ENCODE measurements around the gene ZNF546.

DNA sequence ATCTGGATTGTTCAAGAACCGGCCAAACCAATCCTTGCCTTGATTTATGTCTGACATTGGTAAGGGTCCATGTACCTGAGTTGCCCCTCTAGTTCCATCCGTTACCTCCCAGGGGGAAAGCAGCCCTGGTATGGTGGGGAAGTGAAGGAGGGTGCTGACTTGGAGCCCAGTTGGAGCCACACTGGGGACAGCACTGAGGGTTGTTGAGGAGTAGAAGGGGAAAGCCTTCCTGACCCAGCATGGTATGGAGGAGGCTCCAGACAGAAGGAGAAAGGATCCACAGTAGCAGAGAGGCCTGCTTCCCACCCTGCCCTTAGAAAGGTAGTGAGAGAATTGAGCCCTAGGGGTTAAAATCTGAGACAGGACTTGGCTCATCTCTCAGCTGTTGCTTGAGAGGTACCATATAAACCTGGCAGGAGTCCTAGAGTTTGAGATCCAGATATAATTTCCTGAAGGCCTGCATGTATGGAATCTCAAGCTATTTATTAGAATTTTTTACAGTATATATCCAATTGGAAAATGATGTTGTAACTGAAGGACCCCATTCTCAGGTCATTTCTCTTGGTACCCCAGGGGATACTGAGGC is 45.7 kb upstream of the ZNF546 start:
- TF ChIP-seq, protein P1, sequence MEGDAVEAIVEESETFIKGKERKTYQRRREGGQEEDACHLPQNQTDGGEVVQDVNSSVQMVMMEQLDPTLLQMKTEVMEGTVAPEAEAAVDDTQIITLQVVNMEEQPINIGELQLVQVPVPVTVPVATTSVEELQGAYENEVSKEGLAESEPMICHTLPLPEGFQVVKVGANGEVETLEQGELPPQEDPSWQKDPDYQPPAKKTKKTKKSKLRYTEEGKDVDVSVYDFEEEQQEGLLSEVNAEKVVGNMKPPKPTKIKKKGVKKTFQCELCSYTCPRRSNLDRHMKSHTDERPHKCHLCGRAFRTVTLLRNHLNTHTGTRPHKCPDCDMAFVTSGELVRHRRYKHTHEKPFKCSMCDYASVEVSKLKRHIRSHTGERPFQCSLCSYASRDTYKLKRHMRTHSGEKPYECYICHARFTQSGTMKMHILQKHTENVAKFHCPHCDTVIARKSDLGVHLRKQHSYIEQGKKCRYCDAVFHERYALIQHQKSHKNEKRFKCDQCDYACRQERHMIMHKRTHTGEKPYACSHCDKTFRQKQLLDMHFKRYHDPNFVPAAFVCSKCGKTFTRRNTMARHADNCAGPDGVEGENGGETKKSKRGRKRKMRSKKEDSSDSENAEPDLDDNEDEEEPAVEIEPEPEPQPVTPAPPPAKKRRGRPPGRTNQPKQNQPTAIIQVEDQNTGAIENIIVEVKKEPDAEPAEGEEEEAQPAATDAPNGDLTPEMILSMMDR (IDR thresholded peaks at IDR 0.05): no peak
- TF ChIP-seq POLR2A (IDR thresholded peaks at IDR 0.05): no peak

Data from thyroid gland (tissue), 4 donors.